Heart right ventricle (tissue), 16 donors: ENCODE results near the gene CDCA7L. TPM values are rescaled to one million over a fixed set of nuclear protein-coding genes. Genes with fewer than 3 reads are reported as not detected.
"Not testable (repeated sequence)": the region's sequence is repeated elsewhere in the genome, so short reads cannot be mapped to it uniquely, and the experiment has no call there.

Experiments
- ATAC-seq, 8 donors: fragments of 200-7000 bp; cut with Tn5 transposase; one replicate each; pipeline ENCODE4 v1.9.1; 2020; ENCODE audit warnings: mild to moderate bottlenecking in 8 of 8, moderate library complexity in 8 of 8, moderate number of reproducible peaks in 1 of 8
- DNase-seq, 2 donors: peaks; one replicate each; pipeline ENCODE4 v3.0.0-alpha.2; 2020
- H3K27ac ChIP-seq, 10 donors: fragments of 200-600 bp; sonication (generic) in 2 of 10; one replicate each; pipeline versions ENCODE4 v1.5.0 to v1.8.0; 2020 to 2022; ENCODE audit warnings: mild to moderate bottlenecking in 3 of 10
- H3K27me3 ChIP-seq, 7 donors: fragments of 200-600 bp; one replicate each; pipeline ENCODE4 v1.8.0; 2021 to 2022; ENCODE audit warnings: mild to moderate bottlenecking in 2 of 7
- H3K36me3 ChIP-seq, 9 donors: fragments of 200-600 bp; sonication (generic) in 1 of 9; one replicate each; pipeline versions ENCODE4 v1.5.0 to v1.8.0; 2020 to 2022; ENCODE audit warnings: mild to moderate bottlenecking in 2 of 9
- H3K4me1 ChIP-seq, 9 donors: fragments of 200-600 bp; sonication (generic) in 1 of 9; one replicate each; pipeline versions ENCODE4 v1.5.0 to v1.8.0; 2020 to 2022; ENCODE audit warnings: mild to moderate bottlenecking in 4 of 9
- H3K4me3 ChIP-seq, 10 donors: fragments of 200-600 bp; sonication (generic) in 2 of 10; one replicate each; pipeline versions ENCODE4 v1.5.0 to v1.8.0; 2020 to 2022; ENCODE audit warnings: mild to moderate bottlenecking in 7 of 10, moderate library complexity in 2 of 10
- H3K9me3 ChIP-seq, 11 donors: fragments of 200-600 bp in 10 of 11; sonication (generic) in 2 of 11; one replicate each; pipeline versions ENCODE4 v1.5.0 to v1.8.0; 2013 to 2022; ENCODE audit warnings: mild to moderate bottlenecking in 2 of 11, control low read depth in 1 of 11, moderate library complexity in 1 of 11
- CTCF ChIP-seq, 9 donors: fragments of 200-600 bp; sonication (generic) in 2 of 9; IDR thresholded peaks; one replicate each; pipeline versions ENCODE4 v1.5.0 to v1.8.0; 2021 to 2022; ENCODE audit warnings: antibody characterized with exemption in 9 of 9, mild to moderate bottlenecking in 5 of 9, moderate library complexity in 1 of 9
- WGBS, 2 donors: extraction: QIAGEN DNeasy Blood & Tissue Kit; methylation state at CpG; one replicate each; pipeline ENCODE4 v1.1.7; 2013; ENCODE audit warnings: inconsistent platforms in 1 of 2; 5-methylcytosine and 5-hydroxymethylcytosine counted together
- intact Hi-C, 10 donors: fragments of 100-400 bp; cut with DNase I; formaldehyde crosslinking; loops; one replicate each; pipeline versions ENCODE4 v1.11.1 to v1.14.2; 2022
- polyA plus RNA-seq, 2 donors: library from polyadenylated mRNA; stranded (reverse); fragments of 200-250 nt; gene quantifications; one replicate each; pipeline ENCODE4 v1.2.3, GENCODE V29; 2013
- total RNA-seq, 10 donors: library from RNA; stranded (reverse); fragmentation: NEBNext Ultra II Directional in 3 of 10; extraction: Animal tissue kit (Norgen Biotek cat#: 25700) in 3 of 10; gene quantifications; one replicate each; pipeline versions ENCODE4 v1.2.1 to v1.2.4, GENCODE V29; 2021 to 2023
- donor health status: Arrhythmogenic right ventricular cardiomyopathy.
- donor health status: ischemic (EF 13 %, LVEDD 7.1; RV severe dilation, severe dysfunction).
- donor health status: healthy with polysubstance abuse.
- donor health status: DM: no; HTN: yes; CAD: no.
- donor health status: DM: no; HTN: no; CAD: no.
- donor health status: ischemic (EF 25% LVEDD 6.9; RV normal size, moderate dysfunction).
- donor health status: ischemic (EF 25% LVEDD 5.7; RV mildly dilated, moderate dysfunction).
- donor health status: healthy.
- donor health status: DM: yes; HTN: yes; CAD: no.
- donor health status: Ischemic cardiomyopathy.
- donor health status: ischemic (EF 35%, LVEDD 5.7; RV mildly dilated, moderate dysfunction).
- donor health status: nonischemic (EF 11% LVEDD 7.7; RV severe dilation, severe dysfunction).
- donor health status: DM: yes; HTN: yes; CAD: no.
- donor health status: PGD.
- donor health status: ischemic (EF 29% LVEDD 5.4; RV normal size, mild dysfunction).
- donor health status: nonischemic (EF 23%, LVEDD 6.1; RV moderate dilation, normal function).

Gene CDCA7L
- total and polyA plus RNA-seq, 12 donors: 10.6 to 59.1 (median 42.8) TPM

- WGBS, 2 donors: 38 to 49% methylated on average over 4 of the region's 4 CpGs
- no peak for TF ChIP-seq CTCF (IDR thresholded peaks at IDR 0.05)
- H3K27ac ChIP-seq: no peak overlapping the region
- no peaks in the 10 kb centered on the region for H3K36me3 ChIP-seq
- intact Hi-C loops: no loop called here
- peaks cover 0 to 6% (median 0%) of the 10 kb centered on the region in 9 donors for H3K4me1 ChIP-seq
- no peaks in the 10 kb centered on the region for H3K9me3 ChIP-seq
- ATAC-seq (no peak), DNase-seq (no peak)
- H3K27me3 ChIP-seq: no peaks in the 10 kb centered on the region
- H3K4me3 ChIP-seq: no peak overlapping the region
Observed at GRCh38 chr7:21886396-21886795, 59.3 kb downstream of the CDCA7L start.

- Histone ChIP-seq H3K9me3 (no peaks in the 10 kb centered on the region), H3K27me3 (no peaks in the 10 kb centered on the region), H3K4me1 (peaks cover 0 to 6% (median 0%) of the 10 kb centered on the region in 9 donors), H3K27ac (no peak overlapping the region), H3K4me3 (no peak overlapping the region), H3K36me3 (no peaks in the 10 kb centered on the region)
- WGBS, 2 donors: 91 to 92% methylated on average over 7 of the region's 7 CpGs
- no peak for DNase-seq
- ATAC-seq: no peak
- intact Hi-C loops: no loop called here
- TF ChIP-seq CTCF (IDR thresholded peaks at IDR 0.05): no peak
Observed at GRCh38 chr7:21884496-21884895, 61.2 kb downstream of the CDCA7L start.

- H3K9me3 ChIP-seq, intact Hi-C loops, H3K4me1 ChIP-seq, H3K4me3 ChIP-seq, ATAC-seq, H3K27me3 ChIP-seq, DNase-seq, H3K36me3 ChIP-seq, H3K27ac ChIP-seq: not testable (repeated sequence)
- 89 to 98% methylated on average over 2 of the region's 2 CpGs for WGBS, 2 donors
Observed at GRCh38 chr7:21883501-21883900, 62.2 kb downstream of the CDCA7L start.

GRCh38 chr7:21883069-21883468 lies 62.6 kb downstream of the CDCA7L start:
- ATAC-seq (no peak), DNase-seq (no peak)
- no peak overlapping the region for H3K4me3 ChIP-seq
- no peak for TF ChIP-seq CTCF (IDR thresholded peaks at IDR 0.05)
- H3K36me3 ChIP-seq: no peaks in the 10 kb centered on the region
- H3K9me3 ChIP-seq: no peaks in the 10 kb centered on the region
- WGBS, 2 donors: 93% methylated on average over 3 of the region's 3 CpGs
- peaks cover 0 to 6% (median 0%) of the 10 kb centered on the region in 9 donors for H3K4me1 ChIP-seq
- intact Hi-C loops: no loop called here
- H3K27me3 ChIP-seq: no peaks in the 10 kb centered on the region
- no peak overlapping the region for H3K27ac ChIP-seq

- no peak overlapping the region for H3K27ac ChIP-seq
- no peak for DNase-seq
- no peaks in the 10 kb centered on the region for H3K36me3 ChIP-seq
- no peaks in the 10 kb centered on the region for H3K27me3 ChIP-seq
- H3K9me3 ChIP-seq: no peaks in the 10 kb centered on the region
- intact Hi-C loops: no loop called here
- no peak for TF ChIP-seq CTCF (IDR thresholded peaks at IDR 0.05)
- no peak overlapping the region for H3K4me3 ChIP-seq
- ATAC-seq: peak in 4 of 8 donors; percentile 9 to 51 (median 34)
- peaks cover 0 to 5% (median 0%) of the 10 kb centered on the region in 9 donors for H3K4me1 ChIP-seq
- WGBS, 2 donors: 32 to 41% methylated on average over 5 of the region's 5 CpGs
Observed at GRCh38 chr7:21869785-21870402, 75.8 kb downstream of the CDCA7L start.
